HG03575 (cell line): Measurements from ENCODE around the gene CACNG3.
"Not testable (repeated sequence)": the region's sequence is repeated elsewhere in the genome, so short reads cannot be mapped to it uniquely, and the experiment has no call there.

Source experiments
- ATAC-seq: cut with Tn5 transposase; IDR thresholded peaks from one replicate; pipeline ENCODE4 v1.9.1; 2021; ENCODE audit not compliant: unreplicated experiment, insufficient number of reproducible peaks, low FRiP score; ENCODE audit errors: extremely low read depth

The CACNG3 gene

GRCh38 chr16:24273508-24274182 lies 17.5 kb downstream of the CACNG3 start:
- no peak for ATAC-seq

GRCh38 chr16:24275413-24275812 lies 19.3 kb downstream of the CACNG3 start:
- no peak for ATAC-seq

GRCh38 chr16:24279982-24280515 lies 23.9 kb downstream of the CACNG3 start:
- ATAC-seq = no peak

- no peak for ATAC-seq
These were observed 25.3 kb downstream of the CACNG3 start for GRCh38 chr16:24281466-24281865.

- ATAC-seq = no peak
These were observed 26.0 kb downstream of the CACNG3 start for GRCh38 chr16:24282141-24282540.

GRCh38 chr16:24286741-24287405 lies 30.7 kb downstream of the CACNG3 start:
- ATAC-seq = no peak

GRCh38 chr16:24288516-24288915 lies 32.4 kb downstream of the CACNG3 start:
- no peak for ATAC-seq

GRCh38 chr16:24289166-24289700 lies 33.1 kb downstream of the CACNG3 start:
- ATAC-seq = no peak

GRCh38 chr16:24291932-24292331 lies 35.8 kb downstream of the CACNG3 start:
- ATAC-seq = no peak

GRCh38 chr16:24294131-24294530 lies 38.0 kb downstream of the CACNG3 start:
- no peak for ATAC-seq

- ATAC-seq = no peak
These were observed 41.2 kb downstream of the CACNG3 start for GRCh38 chr16:24297375-24297774.

- no peak for ATAC-seq
These were observed 42.5 kb downstream of the CACNG3 start for GRCh38 chr16:24298548-24299167.

GRCh38 chr16:24300750-24301149 lies 44.6 kb downstream of the CACNG3 start:
- ATAC-seq = not testable (repeated sequence)

GRCh38 chr16:24302636-24303035 lies 46.5 kb downstream of the CACNG3 start:
- ATAC-seq = no peak

GRCh38 chr16:24308200-24308599 lies 52.1 kb downstream of the CACNG3 start:
- ATAC-seq = no peak

- ATAC-seq = no peak
These were observed 53.4 kb downstream of the CACNG3 start for GRCh38 chr16:24309258-24310142.

- ATAC-seq = no peak
These were observed 59.2 kb downstream of the CACNG3 start for GRCh38 chr16:24315343-24315742.

GRCh38 chr16:24318680-24319079 lies 62.5 kb downstream of the CACNG3 start:
- ATAC-seq = no peak
